Body of pancreas (tissue), 4 donors: ENCODE data around the gene KLF14. TPM values are rescaled to one million over a fixed set of nuclear protein-coding genes. Genes with fewer than 3 reads are reported as not detected.
"Not testable (repeated sequence)": the region's sequence is repeated elsewhere in the genome, so short reads cannot be mapped to it uniquely, and the experiment has no call there.

Experiments
- ATAC-seq: fragments of 150-250 bp; one replicate; pipeline ENCODE4 v1.9.1; 2016
- DNase-seq, 4 donors: peaks; one replicate each; pipeline ENCODE4 v3.0.0-alpha.2; 2019
- H3K27ac ChIP-seq, 4 donors: fragments of 200-600 bp; sonication (generic); 1 replicate in 3 of 4; 2 replicates in 1 of 4; pipeline versions ENCODE4 v1.5.1 to v1.6.1; 2016 to 2019; ENCODE audit warnings: mild to moderate bottlenecking in 1 of 4, mixed read lengths in 1 of 4, moderate library complexity in 1 of 4
- H3K27me3 ChIP-seq, 2 donors: fragments of 200-600 bp; sonication (generic); one replicate each; pipeline ENCODE4 v1.6.0; 2016; ENCODE audit warnings: mild to moderate bottlenecking in 1 of 2
- H3K36me3 ChIP-seq, 2 donors: fragments of 200-600 bp; sonication (generic); replicated peaks in 1 of 2; 2 replicates each; pipeline ENCODE4 v1.5.1; 2016; ENCODE audit warnings: low read depth in 2 of 2; ENCODE audit not compliant: insufficient read depth in 1 of 2
- H3K4me1 ChIP-seq: fragments of 200-600 bp; sonication (generic); one replicate; pipeline ENCODE4 v1.6.0; 2016
- H3K4me3 ChIP-seq, 2 donors: fragments of 200-600 bp; sonication (generic); 1 replicate in 1 of 2; 2 replicates in 1 of 2; pipeline ENCODE4 v1.5.1; 2016 to 2019
- H3K9me3 ChIP-seq, 3 donors: fragments of 200-600 bp; sonication (generic); 1 replicate in 2 of 3; 2 replicates in 1 of 3; pipeline ENCODE4 v1.5.1; 2016
- POLR2A ChIP-seq, 3 donors: fragments of 450-650 bp; IDR thresholded peaks; one replicate each; pipeline ENCODE4 v1.6.1; 2016; ENCODE audit warnings: antibody characterized with exemption in 3 of 3, mild to moderate bottlenecking in 2 of 3
- WGBS, 2 donors: methylation state at CpG; one replicate each; pipeline ENCODE4 v1.1.5; 2017; 5-methylcytosine and 5-hydroxymethylcytosine counted together
- intact Hi-C: fragments of 100-400 bp; cut with DNase I; formaldehyde crosslinking; loops from one replicate; pipeline ENCODE4 v1.15.1; 2023
- total RNA-seq, 2 donors: library from RNA; depleted of rRNA; stranded (reverse); fragments of >200 nt; gene quantifications; one replicate each; pipeline ENCODE4 v1.1.0, GENCODE V29; 2016
- TF ChIP-seq, protein P1 (sequence below), 7 experiments: fragments of 450-650 bp in 4 of 7; fragments of 200-600 bp in 3 of 7; sonication (generic) in 3 of 7; IDR thresholded peaks; one replicate each; pipeline ENCODE4 v1.5.1; 2016 to 2019; ENCODE audit warnings: antibody characterized with exemption in 7 of 7

The KLF14 gene
- total RNA-seq = 1 to 10 TPM in 1 of 2 donors, not detected in 1; 1.6 TPM

- intact Hi-C loops = no loop called here
- WGBS, 2 donors = 1 to 3% methylated on average over 27 to 74 of the region's 100 CpGs
- peak; percentile 74 for ATAC-seq
- TF ChIP-seq POLR2A (IDR thresholded peaks at IDR 0.05) = no peak
- TF ChIP-seq, protein P1, sequence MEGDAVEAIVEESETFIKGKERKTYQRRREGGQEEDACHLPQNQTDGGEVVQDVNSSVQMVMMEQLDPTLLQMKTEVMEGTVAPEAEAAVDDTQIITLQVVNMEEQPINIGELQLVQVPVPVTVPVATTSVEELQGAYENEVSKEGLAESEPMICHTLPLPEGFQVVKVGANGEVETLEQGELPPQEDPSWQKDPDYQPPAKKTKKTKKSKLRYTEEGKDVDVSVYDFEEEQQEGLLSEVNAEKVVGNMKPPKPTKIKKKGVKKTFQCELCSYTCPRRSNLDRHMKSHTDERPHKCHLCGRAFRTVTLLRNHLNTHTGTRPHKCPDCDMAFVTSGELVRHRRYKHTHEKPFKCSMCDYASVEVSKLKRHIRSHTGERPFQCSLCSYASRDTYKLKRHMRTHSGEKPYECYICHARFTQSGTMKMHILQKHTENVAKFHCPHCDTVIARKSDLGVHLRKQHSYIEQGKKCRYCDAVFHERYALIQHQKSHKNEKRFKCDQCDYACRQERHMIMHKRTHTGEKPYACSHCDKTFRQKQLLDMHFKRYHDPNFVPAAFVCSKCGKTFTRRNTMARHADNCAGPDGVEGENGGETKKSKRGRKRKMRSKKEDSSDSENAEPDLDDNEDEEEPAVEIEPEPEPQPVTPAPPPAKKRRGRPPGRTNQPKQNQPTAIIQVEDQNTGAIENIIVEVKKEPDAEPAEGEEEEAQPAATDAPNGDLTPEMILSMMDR (IDR thresholded peaks at IDR 0.05) = no peak
- H3K4me1 ChIP-seq = peaks cover 6% of the 10 kb centered on the region
- peak within 1 kb of the TSS in 3 of 4 donors; percentile 33 to 72 (median 56) for H3K27ac ChIP-seq
- peak; percentile 31 to 66 (median 58) for DNase-seq
- H3K9me3 ChIP-seq = peaks cover 0 to 10% (median 0%) of the 10 kb centered on the region in 3 donors
- no peaks in the 10 kb centered on the region for H3K36me3 ChIP-seq
- peak within 1 kb of the TSS in 1 of 2 donors; percentile 40 for H3K4me3 ChIP-seq
- H3K27me3 ChIP-seq = peaks cover 0 to 6% of the 10 kb centered on the region in 2 donors
These were observed at the start of gene KLF14 for GRCh38 chr7:130733931-130734814. KLF14 (minus strand) TSS chr7:130734207; CDS start chr7:130734033, 174 bp downstream.

DNA sequence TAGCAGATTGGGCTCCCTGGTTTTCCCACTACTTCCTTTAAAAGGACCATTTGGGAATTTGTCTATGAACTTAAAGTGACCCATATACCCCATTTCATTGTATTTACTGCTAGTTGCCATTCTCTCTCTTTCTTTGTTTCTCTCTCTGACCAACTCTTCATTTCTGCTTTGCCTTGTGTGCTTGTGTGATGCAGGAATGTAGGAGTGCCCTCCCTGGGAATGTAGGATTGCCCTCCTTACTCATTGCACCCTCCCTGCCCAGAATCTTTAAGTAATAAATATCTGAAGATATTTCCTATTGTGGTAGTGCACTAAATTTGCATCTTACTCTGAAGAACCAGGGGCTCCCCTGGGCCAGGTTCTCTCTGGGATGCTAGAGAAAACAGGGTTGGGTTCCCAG, 47.3 kb upstream of the KLF14 start:
- Histone ChIP-seq H3K36me3 (no peaks in the 10 kb centered on the region), H3K27me3 (no peaks in the 10 kb centered on the region), H3K27ac (no peak overlapping the region), H3K4me3 (no peak overlapping the region), H3K4me1 (no peaks in the 10 kb centered on the region), H3K9me3 (no peaks in the 10 kb centered on the region)
- TF ChIP-seq, protein P1 (IDR thresholded peaks at IDR 0.05) = no peak
- TF ChIP-seq POLR2A (IDR thresholded peaks at IDR 0.05) = no peak
- intact Hi-C loops = no loop called here
- DNase-seq (no peak), ATAC-seq (no peak)

GRCh38 chr7:130777426-130777825, 43.4 kb upstream of the KLF14 start:
- Histone ChIP-seq H3K27ac (no peak overlapping the region), H3K9me3 (peaks cover 0 to 2% (median 0%) of the 10 kb centered on the region in 3 donors), H3K36me3 (no peaks in the 10 kb centered on the region), H3K4me3 (no peak overlapping the region), H3K27me3 (no peaks in the 10 kb centered on the region), H3K4me1 (no peaks in the 10 kb centered on the region)
- ATAC-seq (no peak), DNase-seq (no peak)
- TF ChIP-seq, protein P1 (IDR thresholded peaks at IDR 0.05) = no peak
- no peak for TF ChIP-seq POLR2A (IDR thresholded peaks at IDR 0.05)
- intact Hi-C loops = no loop called here
- WGBS, 2 donors = 86 to 89% methylated on average over 2 of the region's 2 CpGs

GRCh38 chr7:130772456-130772855, 38.4 kb upstream of the KLF14 start:
- H3K4me1 ChIP-seq, H3K4me3 ChIP-seq, H3K27me3 ChIP-seq, H3K9me3 ChIP-seq, DNase-seq, H3K36me3 ChIP-seq, intact Hi-C loops, ATAC-seq, H3K27ac ChIP-seq: not testable (repeated sequence)
- WGBS, 2 donors = 82% methylated on average over 5 of the region's 5 CpGs

- WGBS, 2 donors = 96 to 100% methylated on average over 1 of the region's 1 CpG
- no peak overlapping the region for H3K4me3 ChIP-seq
- ATAC-seq (no peak), DNase-seq (no peak)
- H3K27me3 ChIP-seq = no peaks in the 10 kb centered on the region
- TF ChIP-seq, protein P1 (IDR thresholded peaks at IDR 0.05) = no peak
- TF ChIP-seq POLR2A (IDR thresholded peaks at IDR 0.05) = no peak
- H3K27ac ChIP-seq = no peak overlapping the region
- H3K36me3 ChIP-seq = no peaks in the 10 kb centered on the region
- no peaks in the 10 kb centered on the region for H3K4me1 ChIP-seq
- H3K9me3 ChIP-seq = peaks cover 0 to 3% (median 0%) of the 10 kb centered on the region in 3 donors
- intact Hi-C loops = no loop called here
These were observed 34.8 kb upstream of the KLF14 start for GRCh38 chr7:130768854-130769253.

GRCh38 chr7:130764569-130764968, 30.6 kb upstream of the KLF14 start:
- 81 to 87% methylated on average over 4 of the region's 4 CpGs for WGBS, 2 donors
- intact Hi-C loops = not testable (repeated sequence)

More at GRCh38 chr7:130764569-130764968, 30.6 kb upstream of the KLF14 start:
- not testable (repeated sequence) for H3K4me1 ChIP-seq, H3K36me3 ChIP-seq, H3K9me3 ChIP-seq, H3K4me3 ChIP-seq, H3K27ac ChIP-seq, H3K27me3 ChIP-seq, DNase-seq, ATAC-seq
